NK-92 (cell line): ENCODE measurements around the gene TPST2.
"Not testable (repeated sequence)": the region's sequence is repeated elsewhere in the genome, so short reads cannot be mapped to it uniquely, and the experiment has no call there.

Experiments used
- DNase-seq: peaks from one replicate; lab custom pipeline; 2025; ENCODE audit not compliant: unreplicated experiment; lab: John Stamatoyannopoulos, UW

The TPST2 gene

DNA sequence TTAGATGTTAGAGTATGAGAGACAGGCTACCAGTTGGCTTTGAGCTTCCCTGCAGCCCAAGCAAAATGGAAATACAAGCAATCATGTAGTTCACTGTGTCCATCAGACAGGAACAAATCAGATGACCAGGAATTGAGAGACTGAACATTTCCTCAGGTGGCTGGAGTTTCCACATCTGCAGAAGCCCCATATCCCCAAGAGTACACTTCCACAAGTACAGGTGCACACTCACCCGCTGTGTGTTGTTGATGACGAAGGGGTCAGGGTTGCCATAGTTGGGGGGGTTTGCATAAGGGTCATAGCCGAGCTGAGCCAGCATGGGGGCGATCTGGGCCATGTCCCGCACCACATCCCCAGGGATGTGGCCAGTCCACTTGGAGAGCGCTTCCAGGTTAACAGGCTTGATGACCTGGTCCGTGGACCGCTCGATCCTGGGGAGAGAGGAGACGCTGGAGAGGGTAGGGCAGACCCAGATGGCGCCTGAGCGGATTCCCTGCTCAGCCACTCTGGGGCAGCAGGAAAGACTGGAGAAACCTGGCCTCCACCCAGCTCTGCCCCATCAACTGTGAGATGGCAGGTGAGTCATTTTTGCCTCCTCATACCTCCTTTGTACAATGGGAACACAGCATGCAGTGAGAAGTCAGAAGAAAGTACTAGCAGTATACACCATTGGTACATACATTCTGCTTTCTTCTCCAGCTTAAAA is 53.7 kb downstream of the TPST2 start:
- no peak for DNase-seq

DNA sequence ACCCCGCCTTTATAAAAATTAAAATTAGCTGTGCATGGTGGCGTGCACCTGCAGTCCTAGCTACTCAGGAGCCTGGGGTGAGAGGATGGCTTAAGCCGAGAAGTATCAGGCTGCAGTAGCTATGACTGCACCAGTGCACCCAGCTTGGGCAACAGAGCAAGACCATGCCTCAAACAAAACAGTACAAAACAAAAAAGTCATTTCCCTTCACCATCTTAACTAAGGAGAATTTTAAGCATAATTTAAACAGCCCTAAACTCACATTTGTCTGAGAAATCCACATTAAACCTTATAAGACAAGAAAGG is 54.4 kb downstream of the TPST2 start:
- DNase-seq = no peak

DNA sequence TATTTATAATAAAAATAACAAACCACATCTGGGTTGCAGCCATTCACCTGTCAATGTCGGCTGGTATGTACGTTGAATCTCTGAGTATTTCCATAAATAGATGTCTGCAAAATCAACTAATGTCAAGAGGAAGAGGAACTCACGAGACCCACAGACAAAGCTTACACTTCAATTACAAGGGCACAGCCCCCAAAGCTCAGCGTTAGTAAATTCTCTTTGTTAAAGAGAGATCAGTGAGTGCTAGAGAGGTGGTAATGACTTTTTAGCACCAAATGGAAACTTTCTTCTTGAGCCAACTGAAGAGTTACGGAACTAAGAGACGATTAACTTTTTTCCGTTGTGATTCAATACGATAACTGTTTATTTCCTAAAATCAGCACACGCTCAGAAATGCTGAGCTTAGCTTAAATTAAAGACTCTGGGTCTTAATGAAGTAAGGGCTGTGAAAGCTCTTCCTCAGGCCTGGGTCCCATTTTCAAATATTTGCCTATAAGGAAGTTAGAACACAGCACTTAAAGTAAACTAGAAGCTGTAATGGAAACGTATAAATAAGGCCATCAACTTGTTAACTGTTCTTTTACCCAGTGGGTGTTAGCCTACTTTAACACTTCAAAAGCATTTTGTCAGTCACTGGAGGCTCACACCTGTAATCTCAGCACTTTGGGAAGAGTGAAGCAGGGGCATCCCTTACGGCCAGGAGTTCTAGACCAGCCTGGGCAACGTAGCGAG is 54.9 kb downstream of the TPST2 start:
- DNase-seq = no peak

DNA sequence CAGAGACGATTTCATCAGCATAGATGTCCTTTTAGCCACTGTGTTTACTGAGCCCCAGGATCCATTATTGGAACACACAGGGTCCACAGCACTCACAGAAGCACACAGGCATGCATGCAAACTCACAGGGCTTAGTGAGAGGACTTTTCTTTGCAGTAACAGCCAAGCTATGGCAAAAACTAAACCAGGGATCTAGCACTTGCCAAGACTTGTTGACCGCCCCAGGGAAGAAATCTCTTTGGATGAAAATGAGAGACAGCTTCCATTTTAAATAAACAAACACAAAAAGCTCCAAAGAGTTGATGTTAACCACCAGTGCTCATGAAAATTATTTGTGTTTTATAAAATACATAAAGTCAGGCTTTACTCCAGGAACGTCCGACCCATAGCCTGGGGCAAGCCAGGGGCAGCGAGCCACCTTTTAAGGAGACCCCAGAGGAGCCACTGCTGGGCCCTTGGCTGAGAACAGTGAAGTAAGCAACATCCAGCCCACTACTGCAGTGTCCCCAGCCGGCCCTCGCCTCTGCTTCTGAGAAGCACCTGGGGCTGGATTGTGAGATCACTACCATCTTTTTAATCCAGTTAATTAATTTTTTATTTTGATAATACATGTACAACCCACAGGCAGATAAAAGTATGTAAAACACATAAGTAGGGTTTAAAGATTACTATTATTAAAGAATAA is 55.6 kb downstream of the TPST2 start:
- DNase-seq = no peak

DNA sequence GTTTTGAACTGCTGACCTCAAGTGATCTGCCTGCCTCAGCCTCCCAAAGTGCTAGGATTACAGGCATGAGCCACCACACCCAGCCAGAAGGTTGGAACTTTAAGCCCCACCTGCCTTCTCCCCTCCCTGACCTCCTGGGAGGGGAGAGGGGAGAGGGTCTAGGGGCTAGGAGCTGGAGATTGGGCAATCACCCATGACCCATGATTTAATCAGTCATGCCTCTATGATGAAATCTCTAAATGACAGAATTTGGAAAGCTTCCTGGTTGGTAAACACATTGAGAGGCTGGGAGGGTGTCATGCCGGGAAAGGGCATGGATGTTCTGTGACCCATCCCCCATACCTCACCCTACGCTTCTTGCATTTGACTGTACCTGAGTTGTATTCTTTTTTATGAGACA is 60.6 kb downstream of the TPST2 start:
- no peak for DNase-seq

DNA sequence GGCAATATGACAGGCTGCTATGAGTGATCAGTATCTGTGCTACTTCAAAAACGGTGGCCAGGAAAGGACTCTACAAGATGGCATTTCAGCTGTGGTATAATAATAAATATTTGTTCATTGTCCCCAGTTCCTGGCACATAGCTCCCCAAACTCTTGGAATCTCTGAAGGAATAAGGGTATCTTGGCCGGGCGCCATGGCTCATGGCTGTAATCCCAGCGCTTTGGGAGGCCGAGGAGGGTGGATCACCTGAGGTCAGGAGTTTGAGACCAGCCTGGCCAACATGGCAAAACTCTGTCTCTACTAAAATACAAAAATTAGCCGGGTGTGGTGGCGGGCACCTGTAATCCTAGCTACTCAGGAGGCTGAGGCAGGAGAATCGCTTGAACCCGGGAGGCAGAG is 61.4 kb downstream of the TPST2 start:
- not testable (repeated sequence) for DNase-seq

DNA sequence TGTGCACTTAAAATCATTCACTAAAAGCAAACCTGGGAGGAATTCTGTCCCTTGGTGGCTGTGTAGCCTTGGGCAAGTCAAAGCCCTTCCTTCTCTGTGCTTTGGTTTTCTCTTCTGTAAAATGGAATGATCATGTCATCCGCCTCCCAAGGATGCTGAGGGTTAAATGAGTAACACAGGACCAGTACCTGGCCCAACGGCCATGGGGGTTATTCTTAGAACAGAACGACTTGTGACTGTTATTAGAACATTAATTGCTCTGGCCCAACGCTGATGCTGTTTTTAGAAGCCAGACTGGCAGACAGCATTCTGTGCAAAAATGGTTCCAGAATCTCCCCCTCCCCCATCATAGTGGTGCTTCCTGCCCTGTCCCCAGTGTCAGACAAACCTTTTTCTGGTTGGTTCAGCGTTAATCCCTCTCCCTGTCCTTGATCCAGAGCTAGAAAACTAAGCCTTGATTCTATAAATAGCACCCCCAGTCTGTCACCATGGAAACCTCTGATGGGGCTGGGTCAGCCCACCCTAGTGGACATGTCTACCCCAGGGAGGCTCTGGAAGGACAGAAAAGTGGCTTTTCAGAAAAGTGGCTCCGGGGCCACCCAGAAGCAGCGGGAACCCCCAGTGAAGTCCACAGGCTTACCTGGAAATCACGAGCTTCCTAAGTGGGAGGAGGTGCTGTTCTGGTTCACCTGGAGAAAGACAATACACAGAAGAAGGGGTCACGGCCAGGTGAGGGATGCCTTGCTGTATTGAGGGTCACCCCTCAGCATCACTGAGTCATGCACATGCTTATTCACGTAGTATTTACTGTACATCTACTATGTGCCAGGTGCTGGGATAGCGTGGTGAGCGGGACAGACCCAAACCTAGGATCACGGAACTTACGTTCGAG is 62.1 kb downstream of the TPST2 start:
- no peak for DNase-seq

DNA sequence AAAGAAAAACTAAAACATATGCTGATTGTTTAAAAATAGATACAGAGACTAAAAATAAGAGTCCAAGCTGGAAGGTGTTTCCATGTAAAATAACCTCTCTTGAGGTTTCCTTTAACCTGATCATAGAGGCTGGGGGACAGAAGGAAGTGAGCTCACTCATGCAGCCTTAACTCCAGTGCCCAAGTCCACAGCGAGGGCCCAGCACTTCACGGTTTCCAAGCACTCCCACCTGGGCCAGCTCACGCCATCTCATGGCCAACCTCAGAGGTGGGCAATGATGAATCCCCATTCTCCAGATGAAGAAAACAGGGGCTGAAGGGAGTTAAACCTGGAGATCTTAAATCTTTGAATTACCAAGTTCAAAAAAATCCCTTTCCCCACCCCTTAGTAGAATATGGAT is 62.8 kb downstream of the TPST2 start:
- no peak for DNase-seq

DNA sequence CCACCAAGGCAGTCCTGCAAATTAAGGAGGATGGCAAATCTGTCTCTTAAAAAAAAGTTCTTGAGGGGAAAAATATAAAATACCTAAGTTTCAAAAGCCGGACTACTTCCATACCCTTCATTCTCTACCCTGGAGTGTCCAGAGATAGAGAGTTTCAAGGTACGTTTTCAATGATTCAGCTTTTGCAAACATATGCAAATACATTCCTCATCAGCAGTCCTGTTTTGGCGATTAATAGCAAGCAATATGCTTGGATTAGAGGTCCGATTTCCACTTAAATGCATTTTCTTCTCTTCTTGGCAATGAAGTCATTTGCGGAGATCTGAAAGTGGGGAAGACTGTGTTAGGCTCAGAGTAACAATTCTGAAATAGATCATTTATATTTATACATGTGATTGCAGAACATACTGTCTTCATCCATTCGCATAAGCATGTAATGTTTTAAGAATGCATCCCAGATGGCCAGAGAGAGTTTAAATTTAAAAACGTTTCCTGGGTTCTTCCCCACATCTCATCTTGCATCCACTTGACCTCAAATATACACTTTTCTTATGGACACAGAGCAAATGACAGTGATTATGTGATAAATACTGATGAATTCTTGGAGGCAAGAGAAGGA is 63.9 kb downstream of the TPST2 start:
- DNase-seq = no peak

DNA sequence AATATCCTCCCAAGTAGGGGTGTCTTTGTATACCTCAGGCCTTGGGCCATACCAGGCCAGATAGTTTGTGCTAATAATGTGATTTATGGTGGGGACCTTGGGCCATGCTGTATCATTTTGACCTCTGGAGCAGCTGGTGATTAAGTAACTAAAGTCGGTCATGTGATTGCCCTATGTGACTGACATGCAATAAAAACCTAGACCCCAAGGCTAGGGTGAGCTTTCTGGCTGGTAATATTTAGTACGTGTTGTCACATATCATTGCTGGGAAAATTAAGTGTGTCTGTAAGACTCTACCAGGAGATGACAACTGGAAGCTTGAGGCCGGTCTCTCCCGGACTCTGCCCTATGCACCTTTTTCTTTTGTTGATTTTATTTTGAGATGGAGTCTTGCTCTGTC is 65.1 kb downstream of the TPST2 start:
- no peak for DNase-seq

DNA sequence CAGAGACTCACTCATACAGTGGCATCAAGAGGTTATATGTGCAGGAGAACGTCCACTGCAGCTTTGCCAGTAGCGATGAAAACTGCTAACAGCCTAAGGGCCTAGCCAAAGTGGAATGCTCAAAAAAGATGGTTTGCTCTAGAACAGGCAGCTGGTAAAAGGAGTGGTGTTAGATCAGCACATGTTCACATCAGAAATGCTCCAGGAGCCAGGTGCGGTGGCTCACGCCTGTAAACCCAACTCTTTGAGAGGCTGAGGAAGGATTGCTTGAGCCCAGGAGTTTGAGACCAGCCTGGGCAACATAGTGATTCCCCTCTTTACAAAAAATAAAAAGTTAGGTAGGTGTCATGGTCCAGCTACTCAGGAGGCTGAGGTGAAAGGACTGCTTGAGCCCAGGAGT is 67.3 kb downstream of the TPST2 start:
- DNase-seq = no peak

DNA sequence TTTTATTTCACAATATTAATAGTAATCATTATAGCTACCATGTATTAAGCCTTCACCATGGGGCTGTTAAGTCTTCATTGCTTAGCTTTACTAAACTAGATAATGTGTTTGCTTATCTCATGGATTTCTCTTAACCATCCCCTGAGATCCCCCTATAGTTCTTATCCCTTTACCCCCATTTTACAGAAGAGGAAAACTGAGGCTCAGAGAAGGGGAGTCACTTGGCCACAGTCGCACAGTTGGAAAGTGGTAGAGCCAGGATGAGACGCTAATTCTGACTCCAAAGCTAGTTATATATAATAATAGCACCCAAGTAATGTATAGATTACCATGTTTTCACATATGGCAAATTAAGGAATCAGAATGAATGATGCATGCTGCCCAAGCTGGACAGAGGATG is 67.9 kb downstream of the TPST2 start:
- DNase-seq = no peak

DNA sequence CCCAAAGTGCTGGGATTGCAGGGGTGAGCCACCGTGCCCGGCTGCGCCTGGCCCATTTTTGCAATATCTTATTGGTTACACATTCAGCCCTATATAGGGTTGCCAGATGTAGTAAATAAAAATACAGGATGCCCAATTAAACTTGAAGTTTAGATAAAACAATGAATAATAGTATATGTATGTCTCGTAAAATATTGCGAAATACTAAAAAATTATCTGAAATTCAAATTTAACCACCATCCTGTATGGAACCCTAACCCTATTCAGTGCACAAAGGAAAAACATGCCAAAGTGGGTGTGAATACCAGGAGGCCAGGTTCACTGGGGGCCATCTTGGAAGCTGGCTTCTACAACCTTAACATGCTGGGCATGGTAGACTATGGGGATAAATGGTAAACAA is 72.5 kb downstream of the TPST2 start:
- DNase-seq = no peak

DNA sequence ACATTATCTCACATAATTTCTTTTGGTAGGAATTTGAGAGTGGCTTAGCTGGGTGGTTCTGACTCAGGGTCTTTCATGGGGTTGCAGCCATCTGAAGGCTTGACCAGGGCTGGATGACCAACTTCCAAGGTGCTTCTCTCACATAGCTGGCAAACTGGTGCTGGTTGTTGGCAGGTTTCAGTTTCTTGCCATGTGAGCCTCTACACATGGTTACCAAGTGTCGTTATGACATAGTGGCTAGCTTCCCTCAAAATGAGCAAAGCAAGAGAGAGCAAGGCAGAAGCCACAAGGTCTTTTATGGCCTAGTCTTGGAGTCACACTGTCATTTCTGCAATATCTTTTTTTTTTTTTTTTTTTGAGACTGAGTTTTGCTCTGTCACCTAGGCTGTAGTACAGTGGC is 73.4 kb downstream of the TPST2 start:
- DNase-seq = no peak

DNA sequence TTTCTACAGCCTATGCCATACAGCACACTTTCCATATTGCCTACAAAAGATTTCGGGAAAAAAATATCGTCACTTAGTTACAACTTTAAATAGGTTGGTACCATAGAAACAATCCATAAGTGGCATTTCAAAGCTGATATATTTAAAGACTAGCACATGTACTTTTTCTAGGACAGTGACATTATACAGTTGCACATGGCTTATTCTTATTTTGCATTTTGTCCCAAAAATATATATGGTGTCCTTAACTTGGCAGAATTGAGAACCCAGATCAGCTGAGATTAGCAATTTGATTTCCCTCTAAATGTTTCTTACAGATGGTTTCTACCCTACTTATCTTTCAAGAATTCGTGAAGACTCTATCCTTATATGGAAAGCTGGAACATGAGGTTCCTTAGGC is 74.0 kb downstream of the TPST2 start:
- DNase-seq = no peak

DNA sequence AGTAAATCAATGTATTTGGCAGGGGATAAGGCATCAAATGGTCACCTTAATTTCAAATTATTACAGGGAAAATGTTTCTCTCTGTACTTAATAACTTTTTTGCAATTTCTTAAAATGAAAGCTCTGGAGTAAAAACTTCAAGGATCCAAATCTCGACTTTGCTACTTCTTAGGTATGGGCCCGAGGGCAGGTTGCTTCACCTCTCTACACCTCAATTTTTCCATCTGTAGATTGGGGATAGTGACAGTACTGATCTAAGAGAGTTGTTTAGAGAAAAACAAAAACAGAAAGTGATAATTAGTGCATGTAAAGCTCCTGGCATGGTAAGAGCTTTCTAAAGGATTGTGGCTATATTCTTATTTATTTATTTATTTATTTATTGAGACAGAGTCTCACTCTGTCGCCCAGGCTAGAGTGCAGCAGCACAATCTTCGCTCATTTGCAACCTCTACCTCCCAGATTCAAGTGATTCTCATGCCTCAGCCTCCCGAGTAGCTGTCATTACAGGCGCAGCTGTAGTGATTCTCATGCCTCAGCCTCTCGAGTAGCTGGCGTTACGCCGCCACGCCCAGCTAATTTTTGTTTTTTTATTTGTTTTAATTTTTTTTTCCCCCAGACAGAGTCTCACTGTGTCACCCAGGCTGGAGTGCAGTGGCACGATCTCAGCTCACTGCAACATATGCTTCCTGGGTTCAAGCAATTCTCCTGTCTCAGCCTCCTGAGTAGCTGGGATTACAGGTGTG is 75.3 kb downstream of the TPST2 start:
- no peak for DNase-seq

DNA sequence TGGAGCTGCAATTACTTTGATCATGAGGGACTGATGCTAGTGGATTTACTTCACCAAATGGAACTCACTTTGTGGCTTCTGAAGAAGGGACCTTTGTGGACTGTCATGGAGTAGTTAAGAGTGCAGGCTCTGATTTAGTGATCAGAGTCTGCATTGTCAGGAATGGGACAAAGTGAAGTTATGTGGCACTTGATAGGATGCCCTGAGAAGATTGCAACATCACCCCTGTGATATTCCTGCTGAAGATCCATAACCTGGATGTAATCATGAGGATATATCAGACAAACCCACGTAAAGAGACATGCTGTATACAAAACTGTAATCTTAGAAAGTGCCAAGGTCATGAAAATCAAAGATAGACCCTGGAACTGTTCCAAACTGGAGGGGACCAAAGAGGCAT is 76.1 kb downstream of the TPST2 start:
- no peak for DNase-seq

DNA sequence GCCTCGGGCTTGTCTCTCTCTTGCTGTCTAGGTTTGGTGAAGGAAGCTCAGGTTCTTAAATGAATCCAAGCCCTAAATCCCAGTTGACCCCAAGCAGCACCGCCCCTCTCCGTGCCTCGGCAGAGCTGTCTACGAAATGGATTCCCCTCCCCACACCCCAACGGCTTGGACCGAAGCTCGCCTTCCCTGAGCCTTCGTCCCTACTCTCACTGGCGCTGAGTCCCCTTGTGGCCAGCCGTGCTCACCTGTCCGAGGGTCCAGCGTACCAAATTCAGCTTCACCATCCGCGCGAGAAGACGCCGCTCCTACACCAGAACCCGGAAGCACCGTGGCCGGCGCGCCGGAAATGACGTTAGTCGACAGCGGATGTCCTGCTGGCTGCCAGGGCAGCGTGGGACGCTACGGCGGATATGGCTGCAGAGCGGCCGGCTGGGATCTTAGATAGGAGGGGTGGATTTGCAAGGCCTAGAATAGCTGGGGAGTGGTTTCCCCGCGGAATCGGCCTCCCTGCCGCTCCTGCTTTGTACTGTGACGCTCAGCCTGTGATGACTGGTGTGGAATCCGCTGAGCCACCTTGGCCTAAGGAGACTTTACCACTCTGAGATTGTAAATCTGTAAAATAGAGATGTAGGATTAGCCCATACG is 77.7 kb downstream of the TPST2 start, which contains the start of gene TFIP11:
TFIP11 (minus strand) TSS at position 325 of the 645 bp plus-strand sequence. CDS start 2,201 bp downstream, outside the sequence.
- peak; percentile 22 for DNase-seq

DNA sequence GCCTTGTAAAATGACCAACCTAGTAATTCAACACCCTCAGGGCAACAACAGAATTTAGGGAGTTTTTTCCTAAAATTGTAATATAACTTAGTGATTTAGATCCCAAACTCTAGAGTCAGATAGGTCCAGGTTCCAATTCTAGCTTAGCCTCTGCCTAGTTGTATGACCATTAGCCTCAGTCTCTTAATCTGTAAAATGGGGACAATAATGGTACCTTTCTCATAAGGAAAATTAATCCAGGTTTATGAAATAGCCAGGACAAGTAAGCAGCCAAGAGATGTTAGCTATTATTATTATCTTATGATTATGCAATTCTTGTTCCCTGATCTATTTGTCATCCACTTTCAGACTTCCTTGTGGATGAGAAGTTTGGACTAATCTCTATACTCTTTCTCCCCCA is 81.8 kb downstream of the TPST2 start:
- no peak for DNase-seq

DNA sequence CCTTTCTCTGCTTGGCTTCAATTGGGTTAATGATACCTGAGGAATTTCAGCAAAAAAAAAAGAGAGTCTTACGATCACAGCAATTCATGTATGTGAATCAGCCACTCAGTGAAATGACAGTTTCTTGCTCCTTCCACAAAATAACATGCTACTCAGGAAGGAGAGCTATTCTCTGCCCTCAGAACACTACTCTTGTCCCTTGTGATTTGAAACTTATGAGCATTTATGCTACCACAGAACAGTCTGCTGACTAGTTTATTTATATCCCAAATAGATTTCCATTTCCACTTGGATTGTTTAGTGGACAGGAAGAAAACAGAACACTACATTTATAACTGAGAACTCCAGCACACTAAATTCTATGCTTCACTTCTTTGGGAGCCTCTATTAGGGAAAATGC is 86.2 kb downstream of the TPST2 start:
- no peak for DNase-seq
